Sigmoid colon (tissue), 7 donors: ENCODE results near the gene MARCHF9. TPM values are rescaled to one million over a fixed set of nuclear protein-coding genes. Genes with fewer than 3 reads are reported as not detected.

Source experiments
- DNase-seq: peaks from one replicate; pipeline ENCODE4 v3.0.0-alpha.2; 2019
- H3K27ac ChIP-seq, 4 donors: fragments of 200-600 bp; sonication (generic); one replicate each; pipeline ENCODE4 v1.5.1; 2016 to 2019; ENCODE audit warnings: mild to moderate bottlenecking in 1 of 4
- H3K27me3 ChIP-seq, 3 donors: fragments of 200-600 bp; sonication (generic); one replicate each; pipeline ENCODE4 v1.5.1; 2019; ENCODE audit warnings: mild to moderate bottlenecking in 1 of 3
- H3K36me3 ChIP-seq, 4 donors: fragments of 200-600 bp; sonication (generic); one replicate each; pipeline ENCODE4 v1.5.1; 2016 to 2019
- H3K4me1 ChIP-seq, 4 donors: fragments of 200-600 bp; sonication (generic); one replicate each; pipeline ENCODE4 v1.5.1; 2017 to 2019
- H3K4me3 ChIP-seq, 4 donors: fragments of 200-600 bp; sonication (generic); one replicate each; pipeline ENCODE4 v1.5.1; 2017 to 2019; ENCODE audit warnings: mild to moderate bottlenecking in 2 of 4, moderate library complexity in 1 of 4
- H3K9me3 ChIP-seq, 4 donors: fragments of 200-600 bp in 3 of 4; sonication (generic) in 3 of 4; one replicate each; pipeline versions ENCODE4 v1.5.1 to v1.6.1; 2013 to 2019
- EP300 ChIP-seq, 4 donors: sonication (generic); formaldehyde crosslinking; IDR thresholded peaks; one replicate each; pipeline ENCODE4 v1.6.1; 2017; ENCODE audit warnings: antibody characterized with exemption in 4 of 4
- POLR2A ChIP-seq, 2 donors: fragments of 450-650 bp; IDR thresholded peaks; one replicate each; pipeline ENCODE4 v1.6.1; 2016; ENCODE audit warnings: antibody characterized with exemption in 2 of 2, mild to moderate bottlenecking in 2 of 2, moderate library complexity in 2 of 2
- POLR2AphosphoS5 ChIP-seq, 4 donors: sonication (generic); formaldehyde crosslinking; IDR thresholded peaks; one replicate each; pipeline ENCODE4 v1.6.1; 2017; ENCODE audit warnings: antibody characterized with exemption in 4 of 4
- WGBS, 2 donors: extraction: QIAGEN DNeasy Blood & Tissue Kit; methylation state at CpG; one replicate each; pipeline ENCODE4 v1.1.7; 2013; 5-methylcytosine and 5-hydroxymethylcytosine counted together
- intact Hi-C: fragments of 100-400 bp; cut with DNase I; formaldehyde crosslinking; loops from one replicate; pipeline ENCODE4 v1.15.1; 2023
- polyA plus RNA-seq, 3 donors: library from polyadenylated mRNA; stranded (reverse); fragments of 200-250 nt; gene quantifications; one replicate each; pipeline ENCODE4 v1.2.3, GENCODE V29; 2013
- total RNA-seq, 4 donors: library from RNA; depleted of rRNA; stranded (reverse); fragments of >200 nt; gene quantifications; one replicate each; pipeline ENCODE4 v1.1.0, GENCODE V29; 2016
- TF ChIP-seq, protein P1 (sequence below), 4 experiments: fragments of 450-650 bp in 3 of 4; fragments of 200-600 bp in 1 of 4; IDR thresholded peaks; one replicate each; pipeline ENCODE4 v1.5.1; 2016 to 2019; ENCODE audit warnings: antibody characterized with exemption in 4 of 4, mild to moderate bottlenecking in 3 of 4, moderate library complexity in 2 of 4
- donor health status: healthy with polysubstance abuse.
- donor health status: Bipolar disorder and iron deficiency.
- donor health status: healthy.

The MARCHF9 gene
- total and polyA plus RNA-seq, 7 donors = 5.5 to 14.9 (median 7.9) TPM

DNA sequence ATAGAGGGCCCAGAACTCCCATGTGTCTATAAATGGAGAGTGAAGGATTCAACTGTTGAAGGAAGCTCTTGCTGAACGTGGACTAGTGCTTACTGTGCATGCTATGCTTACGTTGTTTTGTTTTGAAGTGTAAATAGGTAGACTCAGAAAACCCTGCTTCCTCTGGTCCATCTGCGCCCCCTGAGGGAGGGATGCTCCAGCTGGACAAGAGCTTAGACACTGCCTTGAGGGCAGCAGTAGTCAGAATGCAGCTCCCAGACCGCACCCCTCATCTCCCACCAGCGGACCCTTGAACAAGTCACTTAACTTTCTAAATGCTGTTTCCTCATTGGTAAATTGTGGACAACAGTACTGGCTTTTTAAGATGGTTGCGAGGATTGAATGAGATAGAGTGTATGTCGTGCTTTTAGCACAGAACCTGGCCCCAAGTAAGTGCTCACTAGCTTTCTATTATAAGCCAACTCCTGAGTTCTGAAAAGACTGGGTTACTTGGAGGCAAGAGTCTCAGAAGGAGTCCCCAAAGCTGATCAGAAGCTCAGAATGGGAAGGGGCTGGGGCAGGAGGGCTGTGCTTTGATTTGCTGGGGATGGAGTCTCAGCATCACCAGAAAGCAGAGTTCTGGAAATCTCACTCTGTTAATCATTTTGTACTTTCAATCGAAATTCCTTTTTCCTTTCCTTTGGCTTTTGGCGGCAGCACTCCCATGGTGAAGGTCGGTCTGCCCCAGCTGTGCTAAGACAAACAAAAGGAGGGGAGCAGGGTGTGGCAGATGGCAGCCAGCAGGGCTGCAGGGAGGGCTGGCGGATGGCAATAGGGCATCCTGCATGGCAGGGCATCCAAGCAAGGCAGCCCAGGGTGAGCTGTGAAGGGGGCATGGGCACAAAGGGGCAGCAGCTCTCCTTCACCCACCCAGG, 31.9 kb upstream of the MARCHF9 start:
- Histone ChIP-seq H3K27me3 (peaks cover 0 to 38% (median 21%) of the 10 kb centered on the region in 3 donors), H3K4me1 (peaks cover 0 to 21% (median 17%) of the 10 kb centered on the region in 4 donors), H3K4me3 (no peak overlapping the region), H3K9me3 (no peaks in the 10 kb centered on the region), H3K27ac (no peak overlapping the region), H3K36me3 (peaks cover 15 to 44% (median 29%) of the 10 kb centered on the region in 4 donors)
- intact Hi-C loops = no loop called here
- DNase-seq = no peak
- TF ChIP-seq, protein P1, sequence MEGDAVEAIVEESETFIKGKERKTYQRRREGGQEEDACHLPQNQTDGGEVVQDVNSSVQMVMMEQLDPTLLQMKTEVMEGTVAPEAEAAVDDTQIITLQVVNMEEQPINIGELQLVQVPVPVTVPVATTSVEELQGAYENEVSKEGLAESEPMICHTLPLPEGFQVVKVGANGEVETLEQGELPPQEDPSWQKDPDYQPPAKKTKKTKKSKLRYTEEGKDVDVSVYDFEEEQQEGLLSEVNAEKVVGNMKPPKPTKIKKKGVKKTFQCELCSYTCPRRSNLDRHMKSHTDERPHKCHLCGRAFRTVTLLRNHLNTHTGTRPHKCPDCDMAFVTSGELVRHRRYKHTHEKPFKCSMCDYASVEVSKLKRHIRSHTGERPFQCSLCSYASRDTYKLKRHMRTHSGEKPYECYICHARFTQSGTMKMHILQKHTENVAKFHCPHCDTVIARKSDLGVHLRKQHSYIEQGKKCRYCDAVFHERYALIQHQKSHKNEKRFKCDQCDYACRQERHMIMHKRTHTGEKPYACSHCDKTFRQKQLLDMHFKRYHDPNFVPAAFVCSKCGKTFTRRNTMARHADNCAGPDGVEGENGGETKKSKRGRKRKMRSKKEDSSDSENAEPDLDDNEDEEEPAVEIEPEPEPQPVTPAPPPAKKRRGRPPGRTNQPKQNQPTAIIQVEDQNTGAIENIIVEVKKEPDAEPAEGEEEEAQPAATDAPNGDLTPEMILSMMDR (IDR thresholded peaks at IDR 0.05) = no peak
- TF ChIP-seq EP300 (IDR thresholded peaks at IDR 0.05) = no peak
- TF ChIP-seq POLR2AphosphoS5 (IDR thresholded peaks at IDR 0.05) = no peak
- no peak for TF ChIP-seq POLR2A (IDR thresholded peaks at IDR 0.05)
- WGBS, 2 donors = 53 to 70% methylated on average over 11 of the region's 11 CpGs

DNA sequence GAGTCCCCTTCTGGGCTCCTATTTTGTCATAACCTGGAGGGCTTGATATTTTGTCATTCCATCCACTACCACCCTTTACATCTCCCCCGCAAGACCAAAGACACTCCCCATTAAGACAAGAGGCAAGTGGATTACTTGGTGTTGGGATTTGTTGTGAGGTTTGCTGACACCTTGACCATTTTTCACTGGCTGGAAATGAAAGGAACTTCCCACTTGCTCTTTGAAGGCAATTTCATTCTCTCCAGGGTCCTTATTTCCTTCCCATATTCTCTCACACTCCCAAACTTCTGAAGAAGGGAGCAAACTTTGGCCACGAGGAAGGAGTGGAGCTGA, 31.3 kb upstream of the MARCHF9 start:
- H3K27ac ChIP-seq = no peak overlapping the region
- no peak overlapping the region for H3K4me3 ChIP-seq
- H3K9me3 ChIP-seq = no peaks in the 10 kb centered on the region
- TF ChIP-seq EP300 (IDR thresholded peaks at IDR 0.05) (no peak), POLR2A (IDR thresholded peaks at IDR 0.05) (no peak), POLR2AphosphoS5 (IDR thresholded peaks at IDR 0.05) (no peak)
- TF ChIP-seq, protein P1 (IDR thresholded peaks at IDR 0.05) = no peak
- intact Hi-C loops = no loop called here
- peaks cover 9 to 37% (median 22%) of the 10 kb centered on the region in 4 donors for H3K36me3 ChIP-seq
- 56 to 76% methylated on average over 2 of the region's 2 CpGs for WGBS, 2 donors
- peaks cover 0 to 41% (median 22%) of the 10 kb centered on the region in 3 donors for H3K27me3 ChIP-seq
- no peak for DNase-seq
- H3K4me1 ChIP-seq = peaks cover 0 to 21% (median 17%) of the 10 kb centered on the region in 4 donors

DNA sequence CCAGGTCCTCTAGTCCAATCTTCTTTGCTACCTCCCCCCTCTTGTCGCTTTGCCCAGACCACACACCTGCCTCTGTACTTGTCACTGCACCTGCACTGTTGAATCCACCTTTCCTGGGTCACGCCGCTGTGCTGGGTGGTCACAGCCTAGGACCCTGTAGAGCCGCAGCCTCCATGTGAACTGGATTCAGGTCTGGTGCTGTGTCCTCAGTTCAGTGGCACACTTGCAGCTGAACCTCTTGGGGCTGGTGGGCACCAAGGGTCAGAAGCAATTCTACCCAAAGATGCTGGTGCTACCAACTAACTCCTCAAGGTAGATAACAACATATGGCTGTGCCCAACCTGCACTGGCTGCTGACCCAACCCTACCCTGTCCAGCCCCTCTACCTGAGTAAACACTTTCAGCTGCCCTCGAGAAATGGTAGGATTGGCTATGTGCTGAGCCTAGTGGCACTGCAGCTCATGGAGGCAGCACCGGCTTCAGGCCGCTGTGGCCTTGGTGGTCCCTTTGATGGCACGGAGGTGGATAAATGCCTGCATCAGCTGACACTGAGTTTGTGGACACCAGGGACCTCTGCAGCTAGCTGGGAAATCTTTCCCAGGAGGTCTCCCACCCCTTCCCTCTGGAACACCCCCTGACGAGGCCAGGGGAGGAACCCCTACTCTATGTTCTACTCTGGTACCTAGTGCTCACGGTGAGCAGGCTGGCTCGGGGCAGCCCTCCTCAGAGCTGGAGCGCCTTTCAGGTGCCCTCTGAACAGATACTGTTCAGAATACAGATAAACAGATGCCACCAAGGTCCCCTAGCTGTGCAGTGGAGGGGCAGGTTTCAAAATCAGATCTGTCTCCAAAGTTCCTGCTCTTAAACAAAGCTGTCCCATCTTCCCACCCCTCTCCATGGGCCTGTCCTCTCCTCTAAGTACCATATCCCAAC, 30.6 kb upstream of the MARCHF9 start:
- intact Hi-C loops = no loop called here
- no peak overlapping the region for H3K4me3 ChIP-seq
- TF ChIP-seq POLR2A (IDR thresholded peaks at IDR 0.05) = no peak
- TF ChIP-seq EP300 (IDR thresholded peaks at IDR 0.05) = no peak
- TF ChIP-seq, protein P1 (IDR thresholded peaks at IDR 0.05) = no peak
- TF ChIP-seq POLR2AphosphoS5 (IDR thresholded peaks at IDR 0.05) = no peak
- H3K9me3 ChIP-seq = no peaks in the 10 kb centered on the region
- peaks cover 4 to 31% (median 16%) of the 10 kb centered on the region in 4 donors for H3K36me3 ChIP-seq
- peaks cover 0 to 21% (median 17%) of the 10 kb centered on the region in 4 donors for H3K4me1 ChIP-seq
- peaks cover 0 to 41% (median 22%) of the 10 kb centered on the region in 3 donors for H3K27me3 ChIP-seq
- WGBS, 2 donors = 74 to 89% methylated on average over 12 of the region's 12 CpGs
- DNase-seq = no peak
- H3K27ac ChIP-seq = no peak overlapping the region

DNA sequence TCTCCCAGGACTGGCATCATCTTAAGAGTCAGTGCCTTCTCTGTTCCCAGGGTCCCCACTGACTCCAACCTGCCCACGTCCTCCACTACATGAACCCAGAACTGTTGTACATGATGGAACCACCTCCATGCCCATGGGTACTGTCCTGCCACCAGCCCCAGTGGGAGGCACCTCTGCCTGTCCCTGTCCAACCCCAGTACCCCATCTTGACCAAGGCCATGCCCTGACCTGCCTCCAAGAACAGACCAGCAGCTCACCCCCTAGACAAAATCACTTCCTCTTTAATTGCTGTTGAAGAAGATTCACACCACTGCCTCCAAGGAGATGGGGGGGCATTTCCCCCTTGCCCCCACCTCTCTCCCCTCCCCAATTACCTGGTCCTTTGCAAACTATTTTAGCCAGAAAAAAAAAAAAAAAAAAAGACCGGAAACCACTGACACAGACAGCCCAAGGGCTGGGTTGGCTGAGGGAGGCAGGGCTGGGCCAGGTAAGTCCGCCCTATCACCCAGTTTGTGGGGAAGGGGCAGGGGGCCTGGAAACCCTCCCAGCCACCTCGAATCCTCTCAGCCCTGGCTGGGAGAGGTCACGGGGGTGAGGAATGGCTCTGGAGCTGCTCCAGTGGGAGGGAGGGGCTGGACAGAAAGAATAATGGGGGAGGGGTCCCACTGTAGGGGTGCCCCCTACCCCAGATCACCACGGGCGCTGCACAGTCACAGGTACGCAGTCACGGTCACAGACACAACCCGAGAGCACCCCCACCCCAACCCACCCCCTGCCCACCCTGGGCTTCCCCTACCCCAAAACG, 29.8 kb upstream of the MARCHF9 start:
- H3K27ac ChIP-seq = no peak overlapping the region
- intact Hi-C loops = no loop called here
- H3K36me3 ChIP-seq = peaks cover 0 to 22% (median 9%) of the 10 kb centered on the region in 4 donors
- H3K9me3 ChIP-seq = no peaks in the 10 kb centered on the region
- no peak overlapping the region for H3K4me3 ChIP-seq
- no peak for DNase-seq
- 51 to 73% methylated on average over 11 of the region's 11 CpGs for WGBS, 2 donors
- H3K4me1 ChIP-seq = peaks cover 0 to 21% (median 17%) of the 10 kb centered on the region in 4 donors
- peaks cover 0 to 41% (median 22%) of the 10 kb centered on the region in 3 donors for H3K27me3 ChIP-seq
- no peak for TF ChIP-seq EP300 (IDR thresholded peaks at IDR 0.05)
- TF ChIP-seq, protein P1 (IDR thresholded peaks at IDR 0.05) = no peak
- TF ChIP-seq POLR2A (IDR thresholded peaks at IDR 0.05) = no peak
